SU-DHL-6 (cell line): ENCODE results near the gene APC2.

Source experiments
- H2AFZ ChIP-seq: fragments of 200-600 bp; sonication (generic); 2 replicates; pipeline ENCODE4 v1.6.1; 2014; ENCODE audit warnings: low read depth, mild to moderate bottlenecking, moderate library complexity, mixed read lengths, antibody characterized with exemption, low read length; ENCODE audit not compliant: severe bottlenecking
- H3F3A ChIP-seq: fragments of 200-600 bp; shearing (Covaris generic); 2 replicates; pipeline ENCODE4 v1.6.0; 2016; ENCODE audit warnings: antibody characterized with exemption, mild to moderate bottlenecking; ENCODE audit not compliant: insufficient read depth
- H3K27ac ChIP-seq: fragments of 200-600 bp; sonication (generic); 2 replicates; pipeline ENCODE4 v1.5.1; 2016; ENCODE audit warnings: low read depth, mild to moderate bottlenecking, low read length, moderate library complexity, mixed read lengths
- H3K27me3 ChIP-seq: fragments of 200-600 bp; sonication (generic), shearing (Covaris generic); 2 replicates; pipeline ENCODE4 v1.6.0; 2014; ENCODE audit warnings: mild to moderate bottlenecking, low read length
- H3K36me3 ChIP-seq: fragments of 200-600 bp; sonication (generic); 2 replicates; pipeline ENCODE4 v1.6.1; 2014; ENCODE audit warnings: mild to moderate bottlenecking, low read length, mixed read lengths
- H3K4me2 ChIP-seq: fragments of 300-600, 200-600 bp; shearing (Covaris generic), sonication (generic); 2 replicates; pipeline ENCODE4 v1.6.0; 2014; ENCODE audit warnings: low read length, low read depth, mild to moderate bottlenecking; ENCODE audit not compliant: poor library complexity, severe bottlenecking
- H3K4me3 ChIP-seq: fragments of 200-600 bp; sonication (generic); 2 replicates; pipeline ENCODE4 v1.5.1; 2014; ENCODE audit warnings: antibody characterized with exemption, low read length, mild to moderate bottlenecking, mixed read lengths; ENCODE audit not compliant: insufficient read depth, poor library complexity, severe bottlenecking
- H3K79me2 ChIP-seq: fragments of 200-600 bp; sonication (generic); 2 replicates; pipeline ENCODE4 v1.6.1; 2014; ENCODE audit warnings: mild to moderate bottlenecking, low read length, moderate library complexity; ENCODE audit not compliant: insufficient read depth
- H3K9ac ChIP-seq: fragments of 200-600 bp; sonication (generic); 2 replicates; pipeline ENCODE4 v1.7.0; 2014; ENCODE audit warnings: mild to moderate bottlenecking, low read length
- H3K9me2 ChIP-seq: fragments of 200-600 bp; sonication (generic); replicated peaks from 2 replicates; pipeline ENCODE4 v1.6.1; 2014; ENCODE audit warnings: low read length; ENCODE audit not compliant: insufficient read depth
- H3K9me3 ChIP-seq: fragments of 200-600 bp; sonication (generic); 2 replicates; pipeline ENCODE4 v1.6.1; 2014; ENCODE audit warnings: low read length, mixed read lengths; ENCODE audit not compliant: insufficient read depth
- H4K20me1 ChIP-seq: fragments of 200-600 bp; sonication (generic); 2 replicates; pipeline ENCODE4 v1.6.1; 2014; ENCODE audit warnings: low read depth, mild to moderate bottlenecking, antibody characterized with exemption, low read length, moderate library complexity, mixed read lengths
- EZH2phosphoT487 ChIP-seq: fragments of 200-600 bp; sonication (generic), shearing (Covaris generic); conservative IDR thresholded peaks from 2 replicates; pipeline ENCODE4 v1.6.1; 2018; ENCODE audit warnings: mild to moderate bottlenecking, antibody characterized with exemption, low read length, moderate library complexity, mixed read lengths
- TF ChIP-seq, protein P1 (sequence below): fragments of 200-600 bp; sonication (generic); IDR thresholded peaks from one replicate; pipeline ENCODE4 v1.5.1; 2017; ENCODE audit warnings: antibody characterized with exemption, mild to moderate bottlenecking, low read length, moderate library complexity; ENCODE audit not compliant: insufficient read depth, poor library complexity, severe bottlenecking

APC2 gene

DNA sequence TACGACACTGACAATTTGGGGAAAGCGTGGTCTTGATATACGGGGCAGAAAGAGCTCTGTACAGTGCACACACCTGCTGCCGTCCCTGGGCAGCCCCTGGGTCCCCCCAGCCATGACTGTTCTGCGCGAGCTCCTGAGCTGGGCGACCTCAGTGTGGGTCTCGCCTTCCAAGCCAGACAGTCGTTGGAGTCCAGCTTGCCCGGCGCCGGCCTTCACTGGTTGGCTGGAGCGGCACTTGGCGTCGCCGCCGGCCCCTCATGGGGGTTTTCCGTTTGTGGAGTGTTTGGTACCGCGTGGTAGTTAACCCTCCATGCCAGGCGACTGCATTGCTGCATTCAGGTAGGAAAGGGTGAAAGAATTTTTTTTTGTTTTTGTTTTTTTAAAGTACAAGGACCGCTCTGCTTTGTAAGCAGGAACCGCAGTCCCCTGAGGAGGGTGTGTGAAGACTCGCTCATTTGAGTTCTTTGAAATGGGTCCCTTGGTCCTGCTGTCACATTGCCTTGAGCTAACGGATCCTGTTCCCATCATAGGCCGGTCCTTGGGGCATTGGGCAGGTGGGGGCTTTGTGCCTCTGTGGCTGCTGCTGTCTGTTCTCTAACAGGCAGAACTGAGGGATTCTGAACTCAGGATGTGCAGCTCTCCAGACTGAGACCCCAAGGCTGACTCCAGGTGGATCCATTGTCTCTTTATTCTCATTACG lies 22.6 kb upstream of the APC2 start:
- Histone ChIP-seq H2AFZ (no peak overlapping the region), H3K79me2 (peaks cover 21% of the 10 kb centered on the region), H3K27me3 (no peaks in the 10 kb centered on the region), H3K9me2 (no peaks in the 10 kb centered on the region), H3K4me2 (no peak overlapping the region), H3K4me3 (no peak overlapping the region), H3K9ac (no peak overlapping the region), H3F3A (no peaks in the 10 kb centered on the region; the same call in 1 of the 2 replicates), H3K36me3 (peaks cover 8% of the 10 kb centered on the region; the same call in 1 of the 2 replicates), H3K9me3 (no peaks in the 10 kb centered on the region), H3K27ac (no peak overlapping the region), H4K20me1 (no peaks in the 10 kb centered on the region)
- TF ChIP-seq EZH2phosphoT487 = no peak
- TF ChIP-seq, protein P1, sequence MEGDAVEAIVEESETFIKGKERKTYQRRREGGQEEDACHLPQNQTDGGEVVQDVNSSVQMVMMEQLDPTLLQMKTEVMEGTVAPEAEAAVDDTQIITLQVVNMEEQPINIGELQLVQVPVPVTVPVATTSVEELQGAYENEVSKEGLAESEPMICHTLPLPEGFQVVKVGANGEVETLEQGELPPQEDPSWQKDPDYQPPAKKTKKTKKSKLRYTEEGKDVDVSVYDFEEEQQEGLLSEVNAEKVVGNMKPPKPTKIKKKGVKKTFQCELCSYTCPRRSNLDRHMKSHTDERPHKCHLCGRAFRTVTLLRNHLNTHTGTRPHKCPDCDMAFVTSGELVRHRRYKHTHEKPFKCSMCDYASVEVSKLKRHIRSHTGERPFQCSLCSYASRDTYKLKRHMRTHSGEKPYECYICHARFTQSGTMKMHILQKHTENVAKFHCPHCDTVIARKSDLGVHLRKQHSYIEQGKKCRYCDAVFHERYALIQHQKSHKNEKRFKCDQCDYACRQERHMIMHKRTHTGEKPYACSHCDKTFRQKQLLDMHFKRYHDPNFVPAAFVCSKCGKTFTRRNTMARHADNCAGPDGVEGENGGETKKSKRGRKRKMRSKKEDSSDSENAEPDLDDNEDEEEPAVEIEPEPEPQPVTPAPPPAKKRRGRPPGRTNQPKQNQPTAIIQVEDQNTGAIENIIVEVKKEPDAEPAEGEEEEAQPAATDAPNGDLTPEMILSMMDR = no peak

DNA sequence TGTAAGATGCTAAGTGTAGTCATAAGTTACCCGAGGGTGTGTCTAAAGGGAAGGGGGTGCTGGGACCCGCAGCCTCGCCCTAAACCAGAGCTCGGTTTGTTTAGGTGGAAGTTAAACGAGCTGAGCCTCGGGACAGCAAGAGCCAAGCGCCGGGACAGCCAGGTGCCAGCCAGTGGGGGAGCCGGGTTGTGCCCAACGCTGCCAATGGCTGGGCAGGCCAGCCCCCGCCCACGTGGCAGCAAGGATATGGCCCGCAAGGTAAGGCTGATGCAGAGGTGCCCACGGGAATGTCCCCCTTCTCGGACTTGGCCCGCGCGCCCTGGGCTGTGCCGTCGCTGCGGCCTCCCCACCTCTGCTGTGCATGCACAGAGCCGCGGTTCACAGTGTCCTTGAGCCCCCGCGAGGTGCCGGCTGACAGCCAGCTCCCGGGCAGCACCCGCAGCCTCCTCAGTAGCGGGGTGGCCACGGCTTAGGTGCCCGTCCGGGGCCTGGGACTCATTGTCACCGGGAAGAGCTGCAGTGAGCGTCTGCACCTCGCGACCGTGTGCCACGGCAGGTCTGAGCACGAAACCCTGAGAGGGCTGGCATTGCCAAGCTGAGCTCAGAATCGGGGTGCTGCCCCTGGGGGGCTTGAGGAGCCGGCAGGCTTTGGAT lies 21.1 kb upstream of the APC2 start:
- Histone ChIP-seq H3K27ac (no peak overlapping the region), H3K9ac (no peak overlapping the region), H3K9me3 (no peaks in the 10 kb centered on the region), H3K4me2 (no peak overlapping the region), H3K79me2 (peaks cover 14% of the 10 kb centered on the region), H3F3A (no peaks in the 10 kb centered on the region; the same call in 1 of the 2 replicates), H3K9me2 (no peaks in the 10 kb centered on the region), H2AFZ (no peak overlapping the region), H3K4me3 (no peak overlapping the region), H4K20me1 (no peaks in the 10 kb centered on the region), H3K36me3 (peaks cover 8% of the 10 kb centered on the region; the same call in 1 of the 2 replicates), H3K27me3 (no peaks in the 10 kb centered on the region)
- TF ChIP-seq EZH2phosphoT487 = no peak
- TF ChIP-seq, protein P1 = no peak

DNA sequence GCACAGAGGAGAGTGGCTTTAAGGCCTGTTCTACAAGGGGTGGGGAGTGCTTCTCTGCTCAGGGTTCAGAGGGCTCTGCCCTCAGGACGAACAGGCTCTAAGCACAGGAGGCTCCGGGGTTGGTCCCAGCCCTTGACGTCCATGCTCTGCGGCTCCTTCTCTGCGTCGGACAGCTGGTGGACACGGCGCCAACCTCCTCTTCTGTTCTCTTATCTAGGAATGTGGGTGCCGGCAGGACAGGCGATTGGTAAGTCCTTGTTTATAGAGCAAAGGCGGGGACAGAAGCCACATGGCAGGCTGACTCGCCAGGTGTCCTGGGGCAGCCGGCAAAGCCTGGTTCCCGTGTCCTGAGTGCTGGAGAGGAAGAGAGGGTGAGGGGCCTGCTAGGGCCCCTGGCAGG lies 20.2 kb upstream of the APC2 start:
- H2AFZ ChIP-seq = no peak overlapping the region
- H3K9ac ChIP-seq = no peak overlapping the region
- no peak overlapping the region for H3K4me2 ChIP-seq
- no peaks in the 10 kb centered on the region for H4K20me1 ChIP-seq
- H3K79me2 ChIP-seq = peaks cover 13% of the 10 kb centered on the region
- H3K36me3 ChIP-seq = peaks cover 8% of the 10 kb centered on the region; the same call in 1 of the 2 replicates
- TF ChIP-seq, protein P1 = no peak
- TF ChIP-seq EZH2phosphoT487 = no peak
- H3K4me3 ChIP-seq = no peak overlapping the region
- H3K9me3 ChIP-seq = no peaks in the 10 kb centered on the region
- no peak overlapping the region for H3K27ac ChIP-seq
- no peaks in the 10 kb centered on the region for H3K9me2 ChIP-seq
- H3F3A ChIP-seq = no peaks in the 10 kb centered on the region; the same call in 1 of the 2 replicates
- no peaks in the 10 kb centered on the region for H3K27me3 ChIP-seq
